ENCODE measurements around the gene PIGQ.

DNA sequence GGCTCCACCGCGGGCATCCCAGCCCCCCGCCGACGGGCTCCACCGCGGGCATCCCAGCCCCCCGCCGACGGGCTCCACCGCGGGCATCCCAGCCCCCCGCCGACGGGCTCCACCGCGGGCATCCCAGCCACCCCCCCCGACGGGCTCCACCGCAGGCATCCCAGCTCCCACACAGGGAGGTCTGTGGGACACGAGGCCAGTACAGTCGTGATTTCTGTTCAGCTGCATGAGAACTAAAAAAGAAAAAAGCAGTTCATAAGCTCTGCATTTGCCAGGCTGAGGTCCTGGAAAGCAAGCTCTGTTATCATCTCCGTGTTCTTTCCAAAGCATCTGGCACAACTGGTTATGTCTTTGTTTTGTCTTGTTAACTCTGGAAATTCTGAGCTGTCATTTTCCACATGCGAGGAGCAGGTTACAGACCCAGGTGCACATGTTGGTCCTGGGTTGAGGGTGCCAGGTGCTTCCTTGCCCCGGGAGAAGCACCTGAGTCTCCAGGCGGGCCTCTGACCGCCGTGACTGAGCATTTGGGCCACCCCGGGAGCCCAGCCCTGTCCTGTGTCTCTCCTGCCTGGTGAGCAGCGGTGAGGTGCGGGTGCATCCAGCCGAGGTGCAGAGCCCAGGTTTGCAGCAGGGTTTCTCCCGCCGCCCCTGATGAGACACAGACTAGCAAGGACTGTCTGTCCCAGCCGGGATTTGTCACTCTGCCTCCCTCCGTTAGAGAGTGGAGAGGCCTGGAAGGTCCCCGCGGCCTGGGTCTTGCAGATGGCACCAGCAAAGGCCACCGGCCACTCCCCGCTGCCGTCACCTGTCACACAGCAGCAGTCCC is 51.1 kb downstream of the PIGQ start:
- no peak for TF ChIP-seq POLR2AphosphoS5 (IDR thresholded peaks at IDR 0.05; ENCODE audit: low read depth, low read length)
- TF ChIP-seq, protein P1, sequence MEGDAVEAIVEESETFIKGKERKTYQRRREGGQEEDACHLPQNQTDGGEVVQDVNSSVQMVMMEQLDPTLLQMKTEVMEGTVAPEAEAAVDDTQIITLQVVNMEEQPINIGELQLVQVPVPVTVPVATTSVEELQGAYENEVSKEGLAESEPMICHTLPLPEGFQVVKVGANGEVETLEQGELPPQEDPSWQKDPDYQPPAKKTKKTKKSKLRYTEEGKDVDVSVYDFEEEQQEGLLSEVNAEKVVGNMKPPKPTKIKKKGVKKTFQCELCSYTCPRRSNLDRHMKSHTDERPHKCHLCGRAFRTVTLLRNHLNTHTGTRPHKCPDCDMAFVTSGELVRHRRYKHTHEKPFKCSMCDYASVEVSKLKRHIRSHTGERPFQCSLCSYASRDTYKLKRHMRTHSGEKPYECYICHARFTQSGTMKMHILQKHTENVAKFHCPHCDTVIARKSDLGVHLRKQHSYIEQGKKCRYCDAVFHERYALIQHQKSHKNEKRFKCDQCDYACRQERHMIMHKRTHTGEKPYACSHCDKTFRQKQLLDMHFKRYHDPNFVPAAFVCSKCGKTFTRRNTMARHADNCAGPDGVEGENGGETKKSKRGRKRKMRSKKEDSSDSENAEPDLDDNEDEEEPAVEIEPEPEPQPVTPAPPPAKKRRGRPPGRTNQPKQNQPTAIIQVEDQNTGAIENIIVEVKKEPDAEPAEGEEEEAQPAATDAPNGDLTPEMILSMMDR (IDR thresholded peaks at IDR 0.05): no peak
